Measurements from ENCODE around the gene CFDP1. TPM values are rescaled to one million over a fixed set of nuclear protein-coding genes. Genes with fewer than 3 reads are reported as not detected.

The CFDP1 gene
- total and polyA plus RNA-seq, 2 experiments from 2014 or later = 103 to 114 TPM

GRCh38 chr16:75319513-75320411, 113.5 kb downstream of the CFDP1 start:
- Histone ChIP-seq H3K9me3 (ENCODE audit: low read depth) (no peaks in the 10 kb centered on the region), H3K27me3 (no peaks in the 10 kb centered on the region), H3K4me1 (ENCODE audit: low read depth) (peaks cover 25% of the 10 kb centered on the region), H3K36me3 (no peaks in the 10 kb centered on the region), H3K4me3 (no peak overlapping the region), H3K27ac (no peak overlapping the region)
- no peak for TF ChIP-seq CTCF (IDR thresholded peaks at IDR 0.05; ENCODE audit: low read depth, low read length)
- peak in 1 of 2 donors; percentile 93 for DNase-seq (ENCODE audit: low read depth in 1 of 2, low spot score in 1 of 2)

- no peaks in the 10 kb centered on the region for H3K9me3 ChIP-seq (ENCODE audit: low read depth)
- no peaks in the 10 kb centered on the region for H3K27me3 ChIP-seq
- peaks cover 21% of the 10 kb centered on the region for H3K4me1 ChIP-seq (ENCODE audit: low read depth)
- no peak overlapping the region for H3K4me3 ChIP-seq
- no peak for DNase-seq (ENCODE audit: low read depth in 1 of 2, low spot score in 1 of 2)
- H3K27ac ChIP-seq = no peak overlapping the region
- H3K36me3 ChIP-seq = no peaks in the 10 kb centered on the region
- no peak for TF ChIP-seq CTCF (IDR thresholded peaks at IDR 0.05; ENCODE audit: low read depth, low read length)
These were observed 114.6 kb downstream of the CFDP1 start for GRCh38 chr16:75318737-75319136.

GRCh38 chr16:75317532-75317931, 115.8 kb downstream of the CFDP1 start:
- Histone ChIP-seq H3K9me3 (ENCODE audit: low read depth) (no peaks in the 10 kb centered on the region), H3K4me1 (ENCODE audit: low read depth) (peaks cover 13% of the 10 kb centered on the region), H3K27ac (peak overlapping the region; percentile 57), H3K4me3 (no peak overlapping the region), H3K27me3 (no peaks in the 10 kb centered on the region), H3K36me3 (no peaks in the 10 kb centered on the region)
- DNase-seq (ENCODE audit: low read depth in 1 of 2, low spot score in 1 of 2) = no peak
- no peak for TF ChIP-seq CTCF (IDR thresholded peaks at IDR 0.05; ENCODE audit: low read depth, low read length)

GRCh38 chr16:75317101-75317522, 116.2 kb downstream of the CFDP1 start:
- TF ChIP-seq CTCF (IDR thresholded peaks at IDR 0.05; ENCODE audit: low read depth, low read length) = no peak
- Histone ChIP-seq H3K9me3 (ENCODE audit: low read depth) (no peaks in the 10 kb centered on the region), H3K27me3 (no peaks in the 10 kb centered on the region), H3K4me3 (no peak overlapping the region), H3K27ac (peak overlapping the region; percentile 57), H3K36me3 (no peaks in the 10 kb centered on the region), H3K4me1 (ENCODE audit: low read depth) (peaks cover 12% of the 10 kb centered on the region)
- peak in 1 of 2 donors; percentile 88 for DNase-seq (ENCODE audit: low read depth in 1 of 2, low spot score in 1 of 2)

- Histone ChIP-seq H3K4me3 (no peak overlapping the region), H3K4me1 (ENCODE audit: low read depth) (peaks cover 8% of the 10 kb centered on the region), H3K27ac (no peak overlapping the region), H3K36me3 (no peaks in the 10 kb centered on the region), H3K27me3 (no peaks in the 10 kb centered on the region), H3K9me3 (ENCODE audit: low read depth) (no peaks in the 10 kb centered on the region)
- TF ChIP-seq CTCF (IDR thresholded peaks at IDR 0.05; ENCODE audit: low read depth, low read length) = no peak
- DNase-seq (ENCODE audit: low read depth in 1 of 2, low spot score in 1 of 2) = no peak
These were observed 117.6 kb downstream of the CFDP1 start for GRCh38 chr16:75315539-75316306.

Data from cardiac muscle cell (in vitro differentiated cells and primary cell).